Mesothelial cell of epicardium (in vitro differentiated cells): ENCODE data around the gene GADL1. TPM values are rescaled to one million over a fixed set of nuclear protein-coding genes. Genes with fewer than 3 reads are reported as not detected.

Experiments
- DNase-seq, 2 experiments: peaks; one replicate each; pipeline ENCODE4 v3.0.0; 2021; ENCODE audit warnings: low spot score in 2 of 2; ENCODE audit not compliant: unreplicated experiment in 2 of 2
- H3K27ac Mint-ChIP-seq: 2 replicates; pipeline ENCODE4 v1.8.0; 2021; ENCODE audit warnings: mixed read lengths
- H3K27me3 Mint-ChIP-seq: 2 replicates; pipeline ENCODE4 v1.8.0; 2021; ENCODE audit warnings: low read depth, mixed read lengths
- H3K36me3 Mint-ChIP-seq: 2 replicates; pipeline ENCODE4 v1.8.0; 2021; ENCODE audit warnings: mixed read lengths
- H3K4me1 Mint-ChIP-seq: 2 replicates; pipeline ENCODE4 v1.8.0; 2021; ENCODE audit warnings: mixed read lengths
- H3K4me3 Mint-ChIP-seq: 2 replicates; pipeline ENCODE4 v1.8.0; 2021; ENCODE audit warnings: mild to moderate bottlenecking, moderate library complexity, mixed read lengths
- H3K9me3 Mint-ChIP-seq: 2 replicates; pipeline ENCODE4 v1.8.0; 2021; ENCODE audit warnings: mixed read lengths
- total RNA-seq: library from RNA; stranded (reverse); gene quantifications from 3 replicates; pipeline ENCODE4 v1.2.1, GENCODE V29; 2021
- TF ChIP-seq, protein P1 (sequence below): fragments of 200-600 bp; sonication (generic); IDR thresholded peaks from one replicate; pipeline ENCODE4 v1.5.0; 2021; ENCODE audit warnings: antibody characterized with exemption; ENCODE audit not compliant: unreplicated experiment

GADL1 gene
- total RNA-seq, 1 donor from 2014 or later: 4.6 TPM

- no peak overlapping the region for H3K27ac Mint-ChIP-seq
- H3K27me3 Mint-ChIP-seq: no peaks in the 10 kb centered on the region
- TF ChIP-seq, protein P1, sequence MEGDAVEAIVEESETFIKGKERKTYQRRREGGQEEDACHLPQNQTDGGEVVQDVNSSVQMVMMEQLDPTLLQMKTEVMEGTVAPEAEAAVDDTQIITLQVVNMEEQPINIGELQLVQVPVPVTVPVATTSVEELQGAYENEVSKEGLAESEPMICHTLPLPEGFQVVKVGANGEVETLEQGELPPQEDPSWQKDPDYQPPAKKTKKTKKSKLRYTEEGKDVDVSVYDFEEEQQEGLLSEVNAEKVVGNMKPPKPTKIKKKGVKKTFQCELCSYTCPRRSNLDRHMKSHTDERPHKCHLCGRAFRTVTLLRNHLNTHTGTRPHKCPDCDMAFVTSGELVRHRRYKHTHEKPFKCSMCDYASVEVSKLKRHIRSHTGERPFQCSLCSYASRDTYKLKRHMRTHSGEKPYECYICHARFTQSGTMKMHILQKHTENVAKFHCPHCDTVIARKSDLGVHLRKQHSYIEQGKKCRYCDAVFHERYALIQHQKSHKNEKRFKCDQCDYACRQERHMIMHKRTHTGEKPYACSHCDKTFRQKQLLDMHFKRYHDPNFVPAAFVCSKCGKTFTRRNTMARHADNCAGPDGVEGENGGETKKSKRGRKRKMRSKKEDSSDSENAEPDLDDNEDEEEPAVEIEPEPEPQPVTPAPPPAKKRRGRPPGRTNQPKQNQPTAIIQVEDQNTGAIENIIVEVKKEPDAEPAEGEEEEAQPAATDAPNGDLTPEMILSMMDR: no peak
- peaks cover 3% of the 10 kb centered on the region for H3K4me1 Mint-ChIP-seq
- H3K36me3 Mint-ChIP-seq: peaks cover 8% of the 10 kb centered on the region
- no peak overlapping the region for H3K4me3 Mint-ChIP-seq
- H3K9me3 Mint-ChIP-seq: peaks cover 20% of the 10 kb centered on the region
- no peak for DNase-seq
Measured at GRCh38 chr3:30707825-30708224, 186.6 kb downstream of the GADL1 start.

DNA sequence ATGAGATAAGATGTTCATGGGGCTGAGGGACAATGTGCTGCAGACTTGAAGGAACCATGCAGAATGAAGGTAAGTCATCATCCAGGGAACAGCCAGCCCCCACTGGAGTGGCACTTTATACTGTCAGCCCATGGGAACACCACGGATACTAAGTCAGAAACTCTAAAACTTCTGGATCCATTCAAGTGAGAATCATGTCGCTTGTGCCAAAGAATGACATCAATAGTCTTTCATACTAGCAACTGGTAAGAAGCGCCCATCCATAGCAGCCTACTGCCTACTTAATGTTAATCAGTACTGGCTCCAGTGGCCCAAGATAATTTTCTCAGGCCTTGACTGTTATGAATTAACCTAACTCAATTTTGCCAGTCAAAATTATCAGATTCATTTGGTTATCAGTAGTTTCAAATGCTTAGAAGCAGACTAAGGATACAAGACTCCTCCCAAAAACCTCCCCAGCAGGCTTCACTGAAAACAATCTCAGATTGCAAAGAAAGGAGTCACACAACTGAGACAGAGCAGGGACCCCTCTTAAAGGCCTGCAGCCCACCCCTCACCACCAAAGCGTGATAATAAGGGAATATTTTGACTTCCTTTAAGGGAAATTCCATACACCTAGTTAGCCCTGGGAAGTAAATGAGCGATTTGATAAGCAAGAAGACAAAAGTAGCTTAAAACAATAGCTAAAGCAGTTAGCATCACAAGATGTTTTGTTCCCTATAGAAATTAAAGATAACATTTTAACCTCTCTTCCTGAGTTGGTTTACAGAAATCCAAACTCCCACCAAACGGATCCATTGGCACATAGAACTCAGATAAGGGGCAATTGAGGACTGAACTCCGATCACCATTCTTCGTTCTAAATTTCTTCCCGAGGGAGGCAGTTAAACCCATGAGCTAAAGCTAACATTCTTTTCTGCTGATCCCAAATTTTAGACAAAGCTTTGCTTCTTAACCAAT is 189.2 kb downstream of the GADL1 start:
- peaks cover 29% of the 10 kb centered on the region for H3K9me3 Mint-ChIP-seq
- H3K36me3 Mint-ChIP-seq: peaks cover 11% of the 10 kb centered on the region
- no peaks in the 10 kb centered on the region for H3K27me3 Mint-ChIP-seq
- TF ChIP-seq, protein P1: no peak
- no peaks in the 10 kb centered on the region for H3K4me1 Mint-ChIP-seq
- H3K27ac Mint-ChIP-seq: no peak overlapping the region
- no peak for DNase-seq
- no peak overlapping the region for H3K4me3 Mint-ChIP-seq

GRCh38 chr3:30702828-30703397 is 191.5 kb downstream of the GADL1 start:
- no peak overlapping the region for H3K4me3 Mint-ChIP-seq
- H3K36me3 Mint-ChIP-seq: peaks cover 11% of the 10 kb centered on the region
- H3K4me1 Mint-ChIP-seq: no peaks in the 10 kb centered on the region
- peaks cover 29% of the 10 kb centered on the region for H3K9me3 Mint-ChIP-seq
- no peaks in the 10 kb centered on the region for H3K27me3 Mint-ChIP-seq
- no peak for DNase-seq
- TF ChIP-seq, protein P1: no peak
- H3K27ac Mint-ChIP-seq: no peak overlapping the region

DNA sequence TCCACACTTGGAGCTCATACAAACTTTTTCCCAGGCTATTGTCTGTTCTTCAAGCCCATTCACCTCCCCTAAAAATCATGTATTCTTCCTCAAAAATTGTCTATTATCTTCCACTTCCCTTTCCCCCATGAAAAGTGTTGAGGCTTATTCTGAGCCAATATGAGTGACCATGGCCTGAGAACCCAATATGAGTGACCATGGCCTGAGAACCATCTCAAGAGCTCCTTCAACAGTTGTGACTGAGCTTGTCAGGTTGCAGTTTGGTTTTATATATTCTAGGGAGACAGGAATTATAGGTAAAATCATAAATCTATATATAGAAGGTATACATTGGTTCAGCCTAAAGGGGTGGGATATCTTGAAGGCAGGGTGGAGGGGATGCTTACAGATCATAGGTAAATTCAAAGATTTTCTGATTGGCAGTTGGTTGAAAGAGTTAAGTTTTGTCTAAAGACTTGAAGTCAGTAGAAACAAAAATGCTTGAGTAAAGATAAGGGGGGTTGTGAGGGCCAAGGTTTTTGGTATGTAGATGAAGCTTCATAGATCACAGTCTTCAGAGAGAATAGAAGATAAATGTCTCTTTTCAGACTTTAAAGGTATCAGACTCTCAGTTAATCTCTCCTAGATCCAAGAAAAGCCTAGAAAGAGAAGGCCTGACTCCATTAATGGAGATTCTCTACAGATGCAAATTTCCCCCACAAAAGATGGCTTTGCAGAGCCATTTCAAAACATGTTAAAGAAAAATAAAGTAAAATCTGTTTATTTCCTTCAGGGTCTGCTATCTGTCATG is 192.2 kb downstream of the GADL1 start:
- no peak overlapping the region for H3K4me3 Mint-ChIP-seq
- no peaks in the 10 kb centered on the region for H3K27me3 Mint-ChIP-seq
- TF ChIP-seq, protein P1: no peak
- H3K4me1 Mint-ChIP-seq: no peaks in the 10 kb centered on the region
- no peak for DNase-seq
- peaks cover 10% of the 10 kb centered on the region for H3K36me3 Mint-ChIP-seq
- H3K27ac Mint-ChIP-seq: no peak overlapping the region
- H3K9me3 Mint-ChIP-seq: peaks cover 28% of the 10 kb centered on the region

GRCh38 chr3:30700702-30701321 is 193.6 kb downstream of the GADL1 start:
- H3K27me3 Mint-ChIP-seq: no peaks in the 10 kb centered on the region
- TF ChIP-seq, protein P1: no peak
- H3K36me3 Mint-ChIP-seq: peaks cover 8% of the 10 kb centered on the region
- H3K4me1 Mint-ChIP-seq: no peaks in the 10 kb centered on the region
- no peak overlapping the region for H3K4me3 Mint-ChIP-seq
- no peak for DNase-seq
- H3K9me3 Mint-ChIP-seq: peaks cover 21% of the 10 kb centered on the region
- no peak overlapping the region for H3K27ac Mint-ChIP-seq
